ENCODE results near the gene BMERB1.
"Not testable (repeated sequence)": the region's sequence is repeated elsewhere in the genome, so short reads cannot be mapped to it uniquely, and the experiment has no call there.

BMERB1 gene

GRCh38 chr16:15606518-15607220 is 172.3 kb downstream of the BMERB1 start:
- TF ChIP-seq SPI1 (IDR thresholded peaks at IDR 0.05; ENCODE audit: low read depth, low read length) (no peak), PAX5 (IDR thresholded peaks at IDR 0.05; ENCODE audit: insufficient read depth, low read length, severe bottlenecking) (no peak), TAF1 (IDR thresholded peaks at IDR 0.05; ENCODE audit: low read depth, low read length) (no peak), POLR2A (IDR thresholded peaks at IDR 0.05; ENCODE audit: low read depth, low read length) (no peak), POLR2AphosphoS5 (IDR thresholded peaks at IDR 0.05; ENCODE audit: low read depth, low read length) (no peak), POU2F2 (IDR thresholded peaks at IDR 0.05; ENCODE audit: low read depth, low read length) (no peak)
- no peak for DNase-seq (ENCODE audit: insufficient read length, low spot score)
- no peak for FAIRE-seq

GRCh38 chr16:15607221-15607699 is 172.9 kb downstream of the BMERB1 start:
- not testable (repeated sequence) for DNase-seq (ENCODE audit: insufficient read length, low spot score); FAIRE-seq

GRCh38 chr16:15607700-15608396 is 173.5 kb downstream of the BMERB1 start:
- TF ChIP-seq POLR2A (IDR thresholded peaks at IDR 0.05; ENCODE audit: low read depth, low read length): no peak
- TF ChIP-seq POLR2AphosphoS5 (IDR thresholded peaks at IDR 0.05; ENCODE audit: low read depth, low read length): no peak
- TF ChIP-seq TAF1 (IDR thresholded peaks at IDR 0.05; ENCODE audit: low read depth, low read length): no peak
- no peak for TF ChIP-seq SPI1 (IDR thresholded peaks at IDR 0.05; ENCODE audit: low read depth, low read length)
- no peak for TF ChIP-seq POU2F2 (IDR thresholded peaks at IDR 0.05; ENCODE audit: low read depth, low read length)
- TF ChIP-seq PAX5 (IDR thresholded peaks at IDR 0.05; ENCODE audit: insufficient read depth, low read length, severe bottlenecking): no peak

GRCh38 chr16:15608398-15609285 is 174.3 kb downstream of the BMERB1 start:
- DNase-seq (ENCODE audit: insufficient read length, low spot score) (no peak), FAIRE-seq (no peak)
- TF ChIP-seq POU2F2 (IDR thresholded peaks at IDR 0.05; ENCODE audit: low read depth, low read length): no peak
- no peak for TF ChIP-seq TAF1 (IDR thresholded peaks at IDR 0.05; ENCODE audit: low read depth, low read length)
- no peak for TF ChIP-seq POLR2AphosphoS5 (IDR thresholded peaks at IDR 0.05; ENCODE audit: low read depth, low read length)
- TF ChIP-seq POLR2A (IDR thresholded peaks at IDR 0.05; ENCODE audit: low read depth, low read length): no peak
- no peak for TF ChIP-seq SPI1 (IDR thresholded peaks at IDR 0.05; ENCODE audit: low read depth, low read length)
- TF ChIP-seq PAX5 (IDR thresholded peaks at IDR 0.05; ENCODE audit: insufficient read depth, low read length, severe bottlenecking): no peak

More at GRCh38 chr16:15607700-15608396, 173.5 kb downstream of the BMERB1 start:
- DNase-seq (ENCODE audit: insufficient read length, low spot score): no peak
- no peak for FAIRE-seq

- TF ChIP-seq SPI1 (IDR thresholded peaks at IDR 0.05; ENCODE audit: low read depth, low read length) (no peak), TAF1 (IDR thresholded peaks at IDR 0.05; ENCODE audit: low read depth, low read length) (no peak), POLR2A (IDR thresholded peaks at IDR 0.05; ENCODE audit: low read depth, low read length) (no peak), POU2F2 (IDR thresholded peaks at IDR 0.05; ENCODE audit: low read depth, low read length) (no peak), POLR2AphosphoS5 (IDR thresholded peaks at IDR 0.05; ENCODE audit: low read depth, low read length) (no peak), PAX5 (IDR thresholded peaks at IDR 0.05; ENCODE audit: insufficient read depth, low read length, severe bottlenecking) (no peak)
- DNase-seq (ENCODE audit: insufficient read length, low spot score): no peak
- FAIRE-seq: no peak
Measured at GRCh38 chr16:15609286-15609649, 174.9 kb downstream of the BMERB1 start.

- TF ChIP-seq POU2F2 (IDR thresholded peaks at IDR 0.05; ENCODE audit: low read depth, low read length) (no peak), POLR2A (IDR thresholded peaks at IDR 0.05; ENCODE audit: low read depth, low read length) (no peak), TAF1 (IDR thresholded peaks at IDR 0.05; ENCODE audit: low read depth, low read length) (no peak)
- DNase-seq (ENCODE audit: insufficient read length, low spot score) (no peak), FAIRE-seq (no peak)
Measured at GRCh38 chr16:15610369-15610871, 176.0 kb downstream of the BMERB1 start.

- no peak for DNase-seq (ENCODE audit: insufficient read length, low spot score)
- no peak for FAIRE-seq
- TF ChIP-seq PAX5 (IDR thresholded peaks at IDR 0.05; ENCODE audit: insufficient read depth, low read length, severe bottlenecking) (no peak), TAF1 (IDR thresholded peaks at IDR 0.05; ENCODE audit: low read depth, low read length) (no peak), POU2F2 (IDR thresholded peaks at IDR 0.05; ENCODE audit: low read depth, low read length) (no peak), POLR2A (IDR thresholded peaks at IDR 0.05; ENCODE audit: low read depth, low read length) (no peak), POLR2AphosphoS5 (IDR thresholded peaks at IDR 0.05; ENCODE audit: low read depth, low read length) (no peak), SPI1 (IDR thresholded peaks at IDR 0.05; ENCODE audit: low read depth, low read length) (no peak)
Measured at GRCh38 chr16:15611610-15612009, 177.2 kb downstream of the BMERB1 start.

GRCh38 chr16:15613676-15614075 is 179.3 kb downstream of the BMERB1 start:
- TF ChIP-seq POLR2A (IDR thresholded peaks at IDR 0.05; ENCODE audit: low read depth, low read length): no peak
- TF ChIP-seq POU2F2 (IDR thresholded peaks at IDR 0.05; ENCODE audit: low read depth, low read length): no peak
- DNase-seq (ENCODE audit: insufficient read length, low spot score) (no peak), FAIRE-seq (no peak)

- TF ChIP-seq SPI1 (IDR thresholded peaks at IDR 0.05; ENCODE audit: low read depth, low read length) (no peak), POLR2A (IDR thresholded peaks at IDR 0.05; ENCODE audit: low read depth, low read length) (no peak), TAF1 (IDR thresholded peaks at IDR 0.05; ENCODE audit: low read depth, low read length) (no peak), POLR2AphosphoS5 (IDR thresholded peaks at IDR 0.05; ENCODE audit: low read depth, low read length) (no peak), POU2F2 (IDR thresholded peaks at IDR 0.05; ENCODE audit: low read depth, low read length) (no peak), PAX5 (IDR thresholded peaks at IDR 0.05; ENCODE audit: insufficient read depth, low read length, severe bottlenecking) (no peak)
- no peak for FAIRE-seq
- no peak for DNase-seq (ENCODE audit: insufficient read length, low spot score)
Measured at GRCh38 chr16:15616012-15616411, 181.6 kb downstream of the BMERB1 start.

All from GM12891 (cell line).